ENCODE results near the gene BRS3.

BRS3 gene

GRCh38 chrX:136496186-136496763 lies 8.5 kb downstream of the BRS3 start:
- no peak for DNase-seq

GRCh38 chrX:136496764-136497555 lies 9.2 kb downstream of the BRS3 start:
- peak; percentile 85 for DNase-seq

- no peak for DNase-seq
Observed at GRCh38 chrX:136497556-136498052, 9.9 kb downstream of the BRS3 start, which contains the start of gene HTATSF1. HTATSF1 (plus strand) TSS chrX:136497592; CDS start chrX:136497685, 93 bp downstream.

GRCh38 chrX:136519069-136519468 lies 31.3 kb downstream of the BRS3 start:
- DNase-seq: no peak

- DNase-seq: no peak
Observed at GRCh38 chrX:136523770-136524169, 36.0 kb downstream of the BRS3 start.

GRCh38 chrX:136525738-136526606 lies 38.2 kb downstream of the BRS3 start:
- DNase-seq: no peak

- DNase-seq: no peak
Observed at GRCh38 chrX:136528645-136529315, 41.0 kb downstream of the BRS3 start.

GRCh38 chrX:136529795-136530194 lies 42.0 kb downstream of the BRS3 start:
- DNase-seq: no peak

- no peak for DNase-seq
Observed at GRCh38 chrX:136531951-136532350, 44.2 kb downstream of the BRS3 start, which contains the start of gene VGLL1. VGLL1 (plus strand) TSS chrX:136532215; CDS start chrX:136536021, 3,806 bp downstream.

GRCh38 chrX:136534131-136534530 lies 46.4 kb downstream of the BRS3 start:
- DNase-seq: no peak

- no peak for DNase-seq
Observed at GRCh38 chrX:136538811-136539210, 51.1 kb downstream of the BRS3 start.

GRCh38 chrX:136540226-136540625 lies 52.5 kb downstream of the BRS3 start:
- DNase-seq: no peak

GRCh38 chrX:136541294-136541693 lies 53.5 kb downstream of the BRS3 start:
- no peak for DNase-seq

GRCh38 chrX:136542281-136542680 lies 54.5 kb downstream of the BRS3 start:
- DNase-seq: no peak

Data from GDM1 (cell line).